Natural killer cell (primary cell): Measurements from ENCODE around the gene C1QTNF12. TPM values are rescaled to one million over a fixed set of nuclear protein-coding genes. Genes with fewer than 3 reads are reported as not detected.

Experiments used
- ATAC-seq, 3 donors: fragments of 150-1000 bp in 2 of 3; fragments of 200-7000 bp in 1 of 3; cut with Tn5 transposase; 1 replicate in 1 of 3; 2 replicates in 2 of 3; pipeline ENCODE4 v1.10.0; 2021; ENCODE audit warnings: mild to moderate bottlenecking in 2 of 3, moderate library complexity in 2 of 3
- DNase-seq, 2 donors: peaks; one replicate each; pipeline versions ENCODE4 v3.0.0 to v3.0.0-alpha.2; 2013 to 2021; ENCODE audit warnings: mixed read lengths in 1 of 2
- H3K27ac ChIP-seq: one replicate; pipeline ENCODE4 v1.5.1; 2013; ENCODE audit warnings: mild to moderate bottlenecking, low read length
- H3K27me3 ChIP-seq: one replicate; pipeline ENCODE4 v1.6.1; 2013; ENCODE audit warnings: low read length; ENCODE audit not compliant: control insufficient read depth, insufficient read depth
- H3K36me3 ChIP-seq: one replicate; pipeline ENCODE4 v1.6.1; 2013; ENCODE audit warnings: low read length; ENCODE audit not compliant: control insufficient read depth, insufficient read depth
- H3K4me1 ChIP-seq: one replicate; pipeline ENCODE4 v1.6.1; 2013; ENCODE audit warnings: low read length; ENCODE audit not compliant: control insufficient read depth, insufficient read depth
- H3K4me3 ChIP-seq: one replicate; pipeline ENCODE4 v1.5.1; 2013; ENCODE audit warnings: low read length
- H3K9me3 ChIP-seq: one replicate; pipeline ENCODE4 v1.6.1; 2013; ENCODE audit warnings: low read length; ENCODE audit not compliant: control insufficient read depth, insufficient read depth
- H3K27ac Mint-ChIP-seq, 2 donors: one replicate each; pipeline ENCODE4 v1.8.0; 2022; ENCODE audit warnings: mild to moderate bottlenecking in 2 of 2, mixed read lengths in 2 of 2, moderate library complexity in 1 of 2
- H3K27me3 Mint-ChIP-seq, 2 donors: one replicate each; pipeline ENCODE4 v1.8.0; 2022; ENCODE audit warnings: low read depth in 2 of 2, mixed read lengths in 2 of 2
- H3K36me3 Mint-ChIP-seq: one replicate; pipeline ENCODE4 v1.8.0; 2022; ENCODE audit warnings: mixed read lengths
- H3K4me1 Mint-ChIP-seq, 2 donors: one replicate each; pipeline ENCODE4 v1.8.0; 2022; ENCODE audit warnings: mixed read lengths in 2 of 2
- H3K4me3 Mint-ChIP-seq: one replicate; pipeline ENCODE4 v1.8.0; 2022; ENCODE audit warnings: mild to moderate bottlenecking, moderate library complexity, mixed read lengths
- H3K9me3 Mint-ChIP-seq, 2 donors: one replicate each; pipeline ENCODE4 v1.8.0; 2022; ENCODE audit warnings: mixed read lengths in 2 of 2
- CTCF ChIP-seq: fragments of 200-600 bp; IDR thresholded peaks from one replicate; pipeline ENCODE4 v1.8.0; 2022; ENCODE audit warnings: antibody characterized with exemption
- WGBS: methylation state at CpG from one replicate; pipeline ENCODE4 v1.1.7; 2013; ENCODE audit warnings: missing lambda C conversion rate; ENCODE audit not compliant: insufficient coverage; 5-methylcytosine and 5-hydroxymethylcytosine counted together
- intact Hi-C: fragments of 100-400 bp; cut with micrococcal nuclease; formaldehyde crosslinking; loops from one replicate; pipeline ENCODE4 v1.14.2; 2022
- total RNA-seq, 4 donors: library from RNA; stranded (reverse); fragments of 120-200 nt in 1 of 4; gene quantifications; one replicate each; pipeline versions ENCODE4 v1.2.3 to v1.2.4, GENCODE V29; 2013 to 2022

Gene C1QTNF12
- total RNA-seq, 3 donors from 2014 or later (not counting 1 experiment from before 2014, with no cell fraction given), result 2.6 to 4.1 (median 4.1) TPM

GRCh38 chr1:1274299-1274930 lies 27.9 kb upstream of the C1QTNF12 start:
- no peak for DNase-seq
- no peaks in the 10 kb centered on the region for H3K9me3 ChIP-seq
- WGBS, result 32% methylated on average over 31 of the region's 31 CpGs
- no peaks in the 10 kb centered on the region for H3K27me3 ChIP-seq
- Mint-ChIP-seq H3K36me3 (no peaks in the 10 kb centered on the region), H3K4me1 (peaks cover 28 to 34% of the 10 kb centered on the region in 2 donors), H3K9me3 (no peaks in the 10 kb centered on the region), H3K27ac (peak overlapping the region in 1 of 2 donors; percentile 51), H3K4me3 (peak overlapping the region; percentile 81), H3K27me3 (no peaks in the 10 kb centered on the region)
- H3K4me3 ChIP-seq, result peak overlapping the region; percentile 68
- ATAC-seq, result no peak
- H3K27ac ChIP-seq, result peak overlapping the region; percentile 21
- intact Hi-C loops, result loop anchor here (5.0 kb wide), 2 partner anchors 33 to 157 kb away; partner anchors contain the start of genes ACAP3, C1orf159 and PUSL1
- TF ChIP-seq CTCF, result no peak
- H3K36me3 ChIP-seq, result no peaks in the 10 kb centered on the region
- peaks cover 40% of the 10 kb centered on the region for H3K4me1 ChIP-seq

- Histone ChIP-seq H3K9me3 (no peaks in the 10 kb centered on the region), H3K4me3 (peak within 1 kb of the TSS; percentile 74), H3K36me3 (no peaks in the 10 kb centered on the region), H3K27ac (peak within 1 kb of the TSS; percentile 36), H3K27me3 (no peaks in the 10 kb centered on the region), H3K4me1 (peaks cover 40% of the 10 kb centered on the region)
- TF ChIP-seq CTCF, result no peak
- Mint-ChIP-seq H3K4me3 (peak within 1 kb of the TSS; percentile 84), H3K27ac (peak within 1 kb of the TSS; percentile 51 to 58), H3K27me3 (no peaks in the 10 kb centered on the region), H3K36me3 (no peaks in the 10 kb centered on the region), H3K9me3 (no peaks in the 10 kb centered on the region), H3K4me1 (peaks cover 28 to 37% of the 10 kb centered on the region in 2 donors)
- DNase-seq (peak; percentile 86 to 96), ATAC-seq (peak; percentile 96 to 99 (median 98))
- under 1% methylated on average over 105 of the region's 105 CpGs for WGBS
- intact Hi-C loops, result loop anchor here (5.0 kb wide), 2 partner anchors 34 to 156 kb away; partner anchors contain the start of genes ACAP3, C1orf159 and PUSL1
Observed at GRCh38 chr1:1273512-1274298, 27.2 kb upstream of the C1QTNF12 start, which contains the start of gene UBE2J2. Gene UBE2J2, minus strand, starts transcription at chr1:1273854. Its CDS starts 5,862 bp downstream, at chr1:1267992.

GRCh38 chr1:1273209-1273511 lies 26.6 kb upstream of the C1QTNF12 start:
- Mint-ChIP-seq H3K4me1 (peaks cover 28 to 41% of the 10 kb centered on the region in 2 donors), H3K27me3 (no peaks in the 10 kb centered on the region), H3K36me3 (no peaks in the 10 kb centered on the region), H3K9me3 (no peaks in the 10 kb centered on the region), H3K4me3 (peak overlapping the region; percentile 84), H3K27ac (peak overlapping the region; percentile 51 to 58)
- ATAC-seq (peak; percentile 1 to 6 (median 3)), DNase-seq (peak in 1 of 2 donors; percentile 45)
- Histone ChIP-seq H3K27me3 (no peaks in the 10 kb centered on the region), H3K4me1 (peaks cover 40% of the 10 kb centered on the region), H3K27ac (peak overlapping the region; percentile 36), H3K9me3 (no peaks in the 10 kb centered on the region), H3K36me3 (peaks cover 2% of the 10 kb centered on the region), H3K4me3 (peak overlapping the region; percentile 74)
- WGBS, result under 1% methylated on average over 31 of the region's 31 CpGs
- intact Hi-C loops, result loop anchor here (5.0 kb wide), 2 partner anchors 34 to 156 kb away; partner anchors contain the start of genes ACAP3, C1orf159 and PUSL1
- TF ChIP-seq CTCF, result no peak
